Vagina (tissue), 2 donors: ENCODE measurements around the gene INO80E. TPM values are rescaled to one million over a fixed set of nuclear protein-coding genes. Genes with fewer than 3 reads are reported as not detected.

Experiments
- DNase-seq, 2 donors: peaks; one replicate each; pipeline ENCODE4 v3.0.0-alpha.2; 2017; ENCODE audit errors: extremely low spot score in 2 of 2
- H3K27ac ChIP-seq: fragments of 200-600 bp; sonication (generic); one replicate; pipeline ENCODE4 v1.5.1; 2019
- H3K27me3 ChIP-seq: fragments of 200-600 bp; sonication (generic); one replicate; pipeline ENCODE4 v1.5.1; 2019
- H3K36me3 ChIP-seq, 2 donors: fragments of 200-600 bp; sonication (generic); one replicate each; pipeline ENCODE4 v1.5.1; 2017 to 2019
- H3K4me1 ChIP-seq: fragments of 200-600 bp; sonication (generic); one replicate; pipeline ENCODE4 v1.5.1; 2019
- H3K4me3 ChIP-seq, 2 donors: fragments of 200-600 bp; sonication (generic); 1 replicate in 1 of 2; 2 replicates in 1 of 2; pipeline ENCODE4 v1.5.1; 2016 to 2019
- H3K9me3 ChIP-seq: fragments of 200-600 bp; sonication (generic); one replicate; pipeline ENCODE4 v1.5.1; 2019
- POLR2A ChIP-seq, 2 donors: fragments of 450-650 bp; IDR thresholded peaks; one replicate each; pipeline ENCODE4 v1.6.1; 2017; ENCODE audit warnings: antibody characterized with exemption in 2 of 2, mild to moderate bottlenecking in 2 of 2, moderate library complexity in 2 of 2
- POLR2AphosphoS5 ChIP-seq, 2 donors: sonication (generic); formaldehyde crosslinking; IDR thresholded peaks; one replicate each; pipeline ENCODE4 v1.9.0; 2017; ENCODE audit warnings: antibody characterized with exemption in 2 of 2, mild to moderate bottlenecking in 2 of 2, low read depth in 1 of 2; ENCODE audit not compliant: insufficient read depth in 1 of 2
- intact Hi-C: fragments of 100-400 bp; cut with DNase I; formaldehyde crosslinking; loops from one replicate; pipeline ENCODE4 v1.15.1; 2023
- total RNA-seq: library from RNA; depleted of rRNA; stranded (reverse); fragments of >200 nt; gene quantifications from one replicate; pipeline ENCODE4 v1.2.3, GENCODE V29; 2016
- TF ChIP-seq, protein P1 (sequence below), 3 experiments: fragments of 450-650 bp in 2 of 3; fragments of 200-600 bp in 1 of 3; sonication (generic) in 1 of 3; IDR thresholded peaks; one replicate each; pipeline ENCODE4 v1.5.1; 2017 to 2019; ENCODE audit warnings: antibody characterized with exemption in 3 of 3, mild to moderate bottlenecking in 2 of 3, moderate library complexity in 2 of 3

INO80E gene
- total RNA-seq, 1 donor from 2014 or later, result 32.7 TPM

DNA sequence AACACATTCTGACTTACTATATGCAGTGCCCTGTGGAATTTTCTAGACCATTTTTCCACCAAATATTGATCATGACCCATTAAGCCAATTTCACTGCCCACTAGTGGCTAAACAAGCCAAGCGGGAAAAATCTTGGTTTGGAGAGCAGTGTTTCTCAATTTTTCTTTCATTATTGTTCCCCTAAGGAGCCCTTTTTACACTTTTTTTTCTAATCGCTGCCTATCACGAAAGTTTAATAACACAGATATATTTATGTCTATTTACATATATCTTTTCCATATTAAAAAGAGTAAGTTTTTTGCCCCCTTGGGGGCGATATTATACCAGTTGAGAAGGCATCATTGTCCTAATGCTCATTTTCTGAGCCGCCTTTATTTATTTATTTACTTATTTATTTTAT lies 45.8 kb downstream of the INO80E start:
- H3K27ac ChIP-seq, result no peak overlapping the region
- H3K4me1 ChIP-seq, result no peaks in the 10 kb centered on the region
- no peak overlapping the region for H3K4me3 ChIP-seq
- no peaks in the 10 kb centered on the region for H3K27me3 ChIP-seq
- DNase-seq, result no peak
- intact Hi-C loops, result no loop called here
- no peaks in the 10 kb centered on the region for H3K9me3 ChIP-seq
- TF ChIP-seq POLR2AphosphoS5 (IDR thresholded peaks at IDR 0.05; ENCODE audit: insufficient read depth in 1 of 2, low read depth in 1 of 2) (no peak), POLR2A (IDR thresholded peaks at IDR 0.05) (no peak)
- TF ChIP-seq, protein P1, sequence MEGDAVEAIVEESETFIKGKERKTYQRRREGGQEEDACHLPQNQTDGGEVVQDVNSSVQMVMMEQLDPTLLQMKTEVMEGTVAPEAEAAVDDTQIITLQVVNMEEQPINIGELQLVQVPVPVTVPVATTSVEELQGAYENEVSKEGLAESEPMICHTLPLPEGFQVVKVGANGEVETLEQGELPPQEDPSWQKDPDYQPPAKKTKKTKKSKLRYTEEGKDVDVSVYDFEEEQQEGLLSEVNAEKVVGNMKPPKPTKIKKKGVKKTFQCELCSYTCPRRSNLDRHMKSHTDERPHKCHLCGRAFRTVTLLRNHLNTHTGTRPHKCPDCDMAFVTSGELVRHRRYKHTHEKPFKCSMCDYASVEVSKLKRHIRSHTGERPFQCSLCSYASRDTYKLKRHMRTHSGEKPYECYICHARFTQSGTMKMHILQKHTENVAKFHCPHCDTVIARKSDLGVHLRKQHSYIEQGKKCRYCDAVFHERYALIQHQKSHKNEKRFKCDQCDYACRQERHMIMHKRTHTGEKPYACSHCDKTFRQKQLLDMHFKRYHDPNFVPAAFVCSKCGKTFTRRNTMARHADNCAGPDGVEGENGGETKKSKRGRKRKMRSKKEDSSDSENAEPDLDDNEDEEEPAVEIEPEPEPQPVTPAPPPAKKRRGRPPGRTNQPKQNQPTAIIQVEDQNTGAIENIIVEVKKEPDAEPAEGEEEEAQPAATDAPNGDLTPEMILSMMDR (IDR thresholded peaks at IDR 0.05), result no peak
- H3K36me3 ChIP-seq, result no peaks in the 10 kb centered on the region

DNA sequence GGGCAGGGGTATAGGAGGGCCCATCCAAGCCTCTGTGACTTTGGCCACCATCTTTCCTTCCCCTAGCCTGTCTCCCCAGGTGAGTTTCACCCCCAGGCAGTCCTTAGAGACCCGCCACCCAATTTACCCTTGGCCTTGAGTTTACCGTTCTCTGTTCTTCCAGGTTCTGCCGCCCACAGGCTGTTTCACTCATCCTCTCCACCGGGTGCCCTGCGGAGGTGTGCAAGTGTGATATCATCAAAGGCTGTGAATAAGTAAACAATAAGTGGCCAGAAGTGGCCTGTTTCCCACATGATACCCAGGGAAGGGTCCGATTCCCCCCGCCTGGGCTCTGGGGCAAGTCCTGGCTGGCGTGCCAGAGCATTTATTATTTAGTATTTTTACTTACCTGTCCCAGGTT lies 50.1 kb downstream of the INO80E start:
- DNase-seq, result no peak
- H3K36me3 ChIP-seq, result no peaks in the 10 kb centered on the region
- TF ChIP-seq POLR2AphosphoS5 (IDR thresholded peaks at IDR 0.05; ENCODE audit: insufficient read depth in 1 of 2, low read depth in 1 of 2), result no peak
- no peak for TF ChIP-seq POLR2A (IDR thresholded peaks at IDR 0.05)
- TF ChIP-seq, protein P1 (IDR thresholded peaks at IDR 0.05), result no peak

DNA sequence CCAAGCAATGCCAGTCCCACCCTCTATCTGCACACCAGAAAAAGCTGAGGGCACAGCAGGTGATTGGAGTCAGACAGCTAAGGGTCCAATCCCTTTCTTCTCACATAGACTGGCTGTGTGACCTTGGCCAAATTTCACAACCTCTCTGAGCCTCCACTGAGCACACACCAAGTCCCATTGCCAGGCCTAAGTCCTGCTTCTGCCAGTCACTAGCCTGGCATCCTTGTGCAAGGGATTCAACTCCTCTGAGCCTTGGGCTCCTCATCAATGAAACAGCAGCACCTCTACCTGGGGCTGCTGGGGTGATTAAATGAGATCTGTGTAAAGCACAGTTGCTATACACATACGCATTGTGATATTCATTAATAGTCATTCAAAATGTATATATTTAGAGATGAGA lies 50.5 kb downstream of the INO80E start:
- H3K4me3 ChIP-seq, result no peak overlapping the region
- TF ChIP-seq, protein P1 (IDR thresholded peaks at IDR 0.05), result no peak
- TF ChIP-seq POLR2A (IDR thresholded peaks at IDR 0.05) (no peak), POLR2AphosphoS5 (IDR thresholded peaks at IDR 0.05; ENCODE audit: insufficient read depth in 1 of 2, low read depth in 1 of 2) (no peak)
- no peaks in the 10 kb centered on the region for H3K27me3 ChIP-seq
- no peak for DNase-seq
- H3K27ac ChIP-seq, result no peak overlapping the region
- no peaks in the 10 kb centered on the region for H3K9me3 ChIP-seq
- intact Hi-C loops, result no loop called here
- H3K4me1 ChIP-seq, result no peaks in the 10 kb centered on the region
- H3K36me3 ChIP-seq, result no peaks in the 10 kb centered on the region

More for the DNA sequence above, 50.1 kb downstream of the INO80E start:
- Histone ChIP-seq H3K4me3 (no peak overlapping the region), H3K27me3 (no peaks in the 10 kb centered on the region), H3K27ac (no peak overlapping the region), H3K4me1 (no peaks in the 10 kb centered on the region), H3K9me3 (no peaks in the 10 kb centered on the region)
- intact Hi-C loops, result no loop called here

DNA sequence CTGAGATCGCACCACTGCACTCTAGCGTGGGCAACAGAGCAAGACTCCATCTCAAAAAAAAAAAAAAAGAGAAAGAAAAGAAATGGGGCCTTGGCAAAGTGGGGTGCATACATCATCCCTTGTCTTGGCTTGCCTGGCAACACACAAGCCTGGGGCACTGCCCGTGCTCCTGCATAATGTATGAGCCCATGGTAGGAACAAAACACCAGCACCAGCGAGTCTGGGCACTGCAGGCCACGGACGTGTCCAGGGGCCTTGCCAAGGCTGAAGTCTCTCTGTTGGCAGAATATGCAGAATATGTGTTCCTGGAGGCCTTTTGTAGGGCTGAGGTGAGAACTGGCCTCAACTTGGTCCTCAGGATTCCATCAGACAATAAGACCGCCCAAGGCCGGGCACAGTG lies 53.8 kb downstream of the INO80E start:
- peaks cover 23% of the 10 kb centered on the region for H3K4me1 ChIP-seq
- intact Hi-C loops, result no loop called here
- H3K36me3 ChIP-seq, result no peaks in the 10 kb centered on the region
- no peak overlapping the region for H3K27ac ChIP-seq
- no peaks in the 10 kb centered on the region for H3K9me3 ChIP-seq
- TF ChIP-seq POLR2AphosphoS5 (IDR thresholded peaks at IDR 0.05; ENCODE audit: insufficient read depth in 1 of 2, low read depth in 1 of 2), result no peak
- TF ChIP-seq POLR2A (IDR thresholded peaks at IDR 0.05), result no peak
- TF ChIP-seq, protein P1 (IDR thresholded peaks at IDR 0.05), result no peak
- DNase-seq, result no peak
- H3K4me3 ChIP-seq, result no peak overlapping the region
- H3K27me3 ChIP-seq, result no peaks in the 10 kb centered on the region

DNA sequence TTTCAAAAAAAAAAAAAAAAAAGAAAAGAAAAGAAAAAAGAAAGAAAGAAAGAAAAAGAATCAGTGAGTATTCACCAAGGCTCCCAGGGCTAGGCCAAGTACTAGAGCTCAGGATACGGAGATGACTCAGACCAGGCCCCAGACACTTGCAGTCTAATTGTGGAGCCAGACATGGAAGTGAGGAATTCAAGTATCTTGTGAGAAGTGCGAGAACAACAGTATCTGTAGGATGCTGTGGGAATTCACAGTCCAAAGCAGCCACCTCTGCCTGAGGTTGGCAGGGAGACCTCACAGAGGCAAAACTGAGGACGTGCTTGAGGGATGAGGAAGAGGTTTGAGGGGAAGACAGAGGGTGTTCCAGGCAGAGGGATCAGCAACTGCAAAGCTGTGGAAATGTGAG lies 55.5 kb downstream of the INO80E start:
- H3K9me3 ChIP-seq, result no peaks in the 10 kb centered on the region
- TF ChIP-seq POLR2A (IDR thresholded peaks at IDR 0.05) (no peak), POLR2AphosphoS5 (IDR thresholded peaks at IDR 0.05; ENCODE audit: insufficient read depth in 1 of 2, low read depth in 1 of 2) (no peak)
- TF ChIP-seq, protein P1 (IDR thresholded peaks at IDR 0.05), result no peak
- DNase-seq, result no peak
- H3K27ac ChIP-seq, result no peak overlapping the region
- intact Hi-C loops, result no loop called here
- H3K36me3 ChIP-seq, result no peaks in the 10 kb centered on the region
- H3K4me1 ChIP-seq, result peaks cover 27% of the 10 kb centered on the region
- H3K4me3 ChIP-seq, result no peak overlapping the region
- H3K27me3 ChIP-seq, result no peaks in the 10 kb centered on the region
